Measurements from ENCODE around the gene HTD2.

Gene HTD2

DNA sequence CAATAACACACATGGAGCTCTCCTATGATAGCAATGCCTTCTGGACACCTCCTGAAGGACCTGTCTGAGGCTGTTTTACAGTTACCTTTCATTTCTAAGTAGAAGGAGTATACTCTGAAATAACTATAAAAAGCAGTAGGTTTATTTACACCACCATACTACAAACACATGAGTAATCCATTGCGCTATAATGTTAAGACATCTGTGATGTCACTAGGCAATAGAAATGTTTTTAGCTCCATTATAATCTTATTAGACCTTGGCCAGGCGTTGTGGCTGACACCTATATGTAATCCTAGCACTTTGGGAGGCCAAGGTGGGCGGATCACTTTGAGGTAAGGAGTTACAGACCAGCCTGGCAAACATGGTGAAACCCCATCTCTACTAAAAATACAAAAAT is 51.1 kb downstream of the HTD2 start:
- DNase-seq (ENCODE audit: low spot score) = no peak

DNA sequence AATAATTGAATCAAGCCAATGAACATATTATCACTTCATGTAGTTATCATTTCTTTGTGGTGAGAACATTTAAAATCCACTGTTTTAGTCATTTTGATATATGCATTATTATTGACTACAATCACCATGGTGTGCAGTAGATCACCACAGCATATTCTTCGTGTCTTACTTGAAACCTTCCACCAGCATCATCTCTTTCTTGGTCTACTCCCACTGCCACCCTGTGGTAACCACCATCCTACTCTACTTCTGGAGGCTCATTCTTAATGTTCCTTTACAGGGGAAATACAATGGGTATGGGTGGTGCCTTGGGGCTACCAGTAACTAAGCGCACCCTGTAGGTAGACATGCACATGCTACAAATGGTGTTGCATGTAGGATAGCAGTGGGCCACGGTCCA is 51.8 kb downstream of the HTD2 start:
- no peak for DNase-seq (ENCODE audit: low spot score)

DNA sequence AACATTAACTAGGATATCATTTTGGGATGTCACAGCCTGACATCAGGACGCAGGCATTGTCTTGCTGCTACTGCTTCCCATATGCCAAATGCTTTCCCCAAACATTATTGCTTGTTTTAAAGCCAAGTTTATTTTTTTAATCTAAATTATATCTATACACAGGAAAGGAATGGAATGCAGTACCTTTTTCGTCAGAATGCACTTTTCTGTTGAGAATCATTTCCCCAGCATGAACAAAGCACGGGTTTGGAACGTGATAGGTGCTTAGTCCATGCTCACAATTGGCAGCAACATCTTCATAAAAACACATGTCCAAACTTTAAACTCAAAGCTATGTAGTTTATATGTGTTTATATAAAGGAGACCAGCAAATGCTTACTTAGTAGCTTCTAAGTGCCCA is 52.5 kb downstream of the HTD2 start:
- no peak for DNase-seq (ENCODE audit: low spot score)

DNA sequence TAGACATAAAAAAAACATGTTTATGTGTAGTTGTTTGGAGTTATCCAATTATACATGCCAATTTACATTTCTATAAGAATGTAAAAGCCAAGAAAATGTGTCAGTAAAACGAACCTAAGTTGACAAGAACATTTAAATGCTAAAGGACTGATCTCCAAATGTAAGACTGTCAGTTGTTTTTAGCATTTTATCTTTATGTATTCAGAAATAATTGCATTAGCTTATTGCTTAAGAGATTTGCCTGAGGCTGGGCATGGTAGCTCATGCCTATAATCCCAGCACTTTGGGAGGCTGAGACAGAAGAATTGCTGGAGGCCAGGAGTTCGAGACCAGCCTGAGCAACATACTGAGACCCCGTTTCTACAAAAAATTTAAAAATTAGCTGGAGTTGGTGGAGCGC is 53.3 kb downstream of the HTD2 start:
- DNase-seq (ENCODE audit: low spot score) = no peak

DNA sequence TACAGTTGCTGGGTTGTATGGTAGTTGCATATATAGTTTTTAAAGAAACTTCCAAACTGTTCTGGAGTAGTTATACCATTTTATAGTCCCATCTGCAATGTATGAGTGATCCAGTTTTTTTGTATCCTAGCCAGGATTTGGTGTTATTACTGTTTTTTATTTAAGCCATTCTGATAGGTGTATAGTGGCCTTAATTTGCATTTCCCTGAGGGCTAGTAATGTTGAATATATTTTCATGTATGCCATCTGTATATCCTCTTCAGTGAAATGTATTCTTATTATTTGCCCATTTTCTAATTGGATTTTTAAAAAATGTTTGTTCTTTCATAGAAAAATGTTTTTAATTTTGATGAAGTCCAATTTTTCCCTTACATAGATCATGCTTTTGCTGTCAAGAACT is 55.5 kb downstream of the HTD2 start:
- no peak for DNase-seq (ENCODE audit: low spot score)

DNA sequence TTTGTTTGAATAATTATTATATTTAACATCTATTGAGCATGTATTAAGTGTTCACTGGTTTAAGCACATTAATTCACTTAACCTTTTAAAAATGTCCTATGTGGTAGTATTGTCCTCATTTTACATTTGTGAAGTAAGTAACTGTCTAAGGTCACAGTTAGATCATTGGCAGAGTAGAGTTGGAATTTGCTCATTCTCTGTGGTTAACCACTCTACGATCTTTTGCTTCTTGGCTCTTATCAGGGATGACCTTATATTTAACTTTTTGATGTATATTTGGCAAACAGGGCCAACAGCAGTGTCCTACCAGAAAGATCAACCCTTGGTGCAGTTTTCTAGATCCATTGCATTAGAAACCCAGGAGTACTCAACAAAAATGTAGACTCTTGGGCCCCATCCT is 60.4 kb downstream of the HTD2 start:
- DNase-seq (ENCODE audit: low spot score) = no peak

DNA sequence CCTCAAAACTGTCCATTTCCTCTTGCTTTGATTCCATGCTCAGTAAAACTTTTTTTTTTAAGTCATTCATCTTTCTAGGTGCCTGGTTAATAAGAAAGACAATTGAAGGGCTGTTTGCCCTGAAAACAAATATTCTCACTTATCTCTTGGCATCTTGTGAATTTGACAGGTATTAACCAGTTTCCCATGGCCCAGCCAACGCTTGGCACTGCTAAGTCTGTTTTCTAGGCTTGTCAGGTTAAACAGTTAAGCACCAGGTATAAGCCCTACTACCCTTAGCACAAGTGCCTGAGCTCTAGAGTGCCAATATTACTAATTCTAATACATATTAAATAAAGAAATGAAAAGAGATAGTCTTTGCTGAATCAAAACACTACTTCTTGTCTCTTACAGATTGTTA is 62.7 kb downstream of the HTD2 start:
- no peak for DNase-seq (ENCODE audit: low spot score)
